ENCODE results near the gene ADAMTSL1. TPM values are rescaled to one million over a fixed set of nuclear protein-coding genes. Genes with fewer than 3 reads are reported as not detected.

ADAMTSL1 gene
- total RNA-seq, 6 experiments from 2014 or later, result 0.73 to 2.1 (median 0.89) TPM

GRCh38 chr9:18896531-18897179 lies 422.7 kb downstream of the ADAMTSL1 start:
- H3K36me3 ChIP-seq, result no peaks in the 10 kb centered on the region
- no peak overlapping the region for H3K4me3 ChIP-seq
- H3K9me3 ChIP-seq, result no peaks in the 10 kb centered on the region
- intact Hi-C loops (cut with DNase I), result no loop called here
- TF ChIP-seq POLR2A (IDR thresholded peaks at IDR 0.05) (no peak), CTCF (IDR thresholded peaks at IDR 0.05) (no peak)
- no peak for DNase-seq
- no peak for ATAC-seq
- H3K4me1 ChIP-seq, result no peaks in the 10 kb centered on the region
- no peak overlapping the region for H3K27ac ChIP-seq
- no peaks in the 10 kb centered on the region for H3K27me3 ChIP-seq
- WGBS (ENCODE audit: insufficient coverage, low coverage, low lambda C conversion rate, missing lambda C conversion rate), result no CpG with 5 or more reads among the region's 2 CpGs

GRCh38 chr9:18903450-18903849 lies 429.5 kb downstream of the ADAMTSL1 start:
- intact Hi-C loops (cut with DNase I), result no loop called here
- TF ChIP-seq POLR2A (IDR thresholded peaks at IDR 0.05) (no peak), CTCF (IDR thresholded peaks at IDR 0.05) (no peak)
- ATAC-seq (no peak), DNase-seq (no peak)
- no peaks in the 10 kb centered on the region for H3K36me3 ChIP-seq
- H3K27me3 ChIP-seq, result no peaks in the 10 kb centered on the region
- H3K4me3 ChIP-seq, result no peak overlapping the region
- 78% methylated on average over 2 of the region's 2 CpGs for WGBS (ENCODE audit: insufficient coverage, low coverage, low lambda C conversion rate, missing lambda C conversion rate)
- no peak overlapping the region for H3K27ac ChIP-seq
- no peaks in the 10 kb centered on the region for H3K4me1 ChIP-seq
- H3K9me3 ChIP-seq, result no peaks in the 10 kb centered on the region

GRCh38 chr9:18905028-18905882 lies 431.3 kb downstream of the ADAMTSL1 start:
- ATAC-seq (no peak), DNase-seq (no peak)
- intact Hi-C loops (cut with DNase I), result no loop called here
- H3K27ac ChIP-seq, result no peak overlapping the region
- no peaks in the 10 kb centered on the region for H3K9me3 ChIP-seq
- no peaks in the 10 kb centered on the region for H3K4me1 ChIP-seq
- no peak overlapping the region for H3K4me3 ChIP-seq
- H3K36me3 ChIP-seq, result no peaks in the 10 kb centered on the region
- WGBS (ENCODE audit: insufficient coverage, low coverage, low lambda C conversion rate, missing lambda C conversion rate), result 61% methylated on average over 5 of the region's 11 CpGs
- TF ChIP-seq CTCF (IDR thresholded peaks at IDR 0.05) (no peak), POLR2A (IDR thresholded peaks at IDR 0.05) (no peak)
- no peaks in the 10 kb centered on the region for H3K27me3 ChIP-seq

GRCh38 chr9:18905883-18906629 lies 432.1 kb downstream of the ADAMTSL1 start:
- Histone ChIP-seq H3K36me3 (no peaks in the 10 kb centered on the region), H3K4me1 (no peaks in the 10 kb centered on the region), H3K27me3 (no peaks in the 10 kb centered on the region), H3K4me3 (no peak overlapping the region), H3K9me3 (no peaks in the 10 kb centered on the region), H3K27ac (no peak overlapping the region)
- intact Hi-C loops (cut with DNase I), result no loop called here
- TF ChIP-seq CTCF (IDR thresholded peaks at IDR 0.05) (no peak), POLR2A (IDR thresholded peaks at IDR 0.05) (no peak)
- 76% methylated on average over 7 of the region's 9 CpGs for WGBS (ENCODE audit: insufficient coverage, low coverage, low lambda C conversion rate, missing lambda C conversion rate)
- ATAC-seq (no peak), DNase-seq (no peak)

All from right lobe of liver (tissue), 6 donors.